GM12891 (cell line): ENCODE results near the gene RETN.
A peak's percentile ranks its signal among the peaks of the same experiment; 100 is the strongest.

Source experiments
- DNase-seq: peaks from one replicate; pipeline ENCODE4 v3.0.0; 2011; ENCODE audit warnings: low spot score; ENCODE audit not compliant: insufficient read length
- FAIRE-seq: peaks from 2 replicates; lab custom pipeline; 2011; peaks lifted over from hg19 to GRCh38; lab: Jason Lieb, UNC
- PAX5 ChIP-seq: IDR thresholded peaks from 2 replicates; pipeline ENCODE4 v1.6.1; 2011; ENCODE audit warnings: low read length, moderate library complexity, mild to moderate bottlenecking; ENCODE audit not compliant: insufficient read depth, severe bottlenecking
- POLR2A ChIP-seq: IDR thresholded peaks from 2 replicates; pipeline ENCODE4 v1.6.1; 2011; ENCODE audit warnings: low read depth, low read length, control low read depth
- POLR2AphosphoS5 ChIP-seq: IDR thresholded peaks from 2 replicates; pipeline ENCODE4 v1.6.1; 2011; ENCODE audit warnings: low read depth, low read length, control low read depth
- POU2F2 ChIP-seq: IDR thresholded peaks from 2 replicates; pipeline ENCODE4 v1.6.1; 2011; ENCODE audit warnings: low read depth, mild to moderate bottlenecking, control low read depth, low read length, moderate library complexity
- SPI1 ChIP-seq: IDR thresholded peaks from 2 replicates; pipeline ENCODE4 v1.6.1; 2011; ENCODE audit warnings: low read depth, low read length, control low read depth
- TAF1 ChIP-seq: IDR thresholded peaks from 2 replicates; pipeline ENCODE4 v1.6.1; 2011; ENCODE audit warnings: low read depth, low read length, control low read depth

RETN gene

DNA sequence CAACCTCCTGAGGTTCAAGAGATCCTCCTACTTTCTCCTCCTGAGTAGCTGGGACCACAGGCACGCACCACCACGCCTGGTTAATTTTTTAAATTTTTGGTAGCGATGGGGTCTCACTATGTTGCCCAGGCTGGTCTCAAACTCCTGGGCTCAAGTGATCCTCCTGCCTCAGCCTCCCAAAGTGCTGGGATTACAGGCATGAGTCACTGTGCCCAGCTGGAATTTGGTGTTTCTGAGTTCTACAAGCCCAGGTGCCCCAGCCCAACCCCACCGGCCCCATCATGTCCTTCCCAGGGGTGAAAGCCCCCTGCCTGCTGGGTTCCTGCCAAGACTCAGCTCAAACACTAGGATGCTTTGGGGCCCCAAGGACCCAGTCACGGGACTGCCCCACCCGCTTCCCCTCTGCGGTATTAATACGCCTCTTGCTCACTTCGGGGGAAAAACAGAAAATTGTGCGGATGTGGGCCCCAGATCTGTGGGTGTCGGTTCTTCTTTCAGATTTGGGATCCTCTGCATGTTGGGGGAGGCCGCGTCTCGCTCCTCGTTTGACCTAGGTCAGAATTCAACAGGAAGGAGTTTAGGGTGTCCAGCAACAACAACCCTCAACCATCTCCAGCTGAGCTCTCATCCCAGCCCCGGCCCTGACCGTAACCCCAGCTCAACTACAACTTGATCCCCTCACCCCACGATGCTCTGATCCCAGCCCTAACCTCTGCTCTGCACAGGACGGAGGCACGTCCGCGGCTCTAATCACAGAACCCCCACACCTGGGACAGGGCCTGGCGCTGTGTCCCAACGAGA lies 36.7 kb downstream of the RETN start:
- peak; percentile 57 for DNase-seq
- peak; percentile 97 for FAIRE-seq
- TF ChIP-seq PAX5 (peak; percentile 60), POLR2AphosphoS5 (peak; percentile 52; the same call in 1 of the 2 replicates), POU2F2 (peak; percentile 86), TAF1 (peak; percentile 25; the same call in 1 of the 2 replicates), POLR2A (no peak), SPI1 (peak; percentile 90)

- TF ChIP-seq POU2F2 (no peak), SPI1 (no peak), PAX5 (no peak), TAF1 (no peak), POLR2A (no peak), POLR2AphosphoS5 (no peak)
- DNase-seq (no peak), FAIRE-seq (no peak)
These were observed 37.5 kb downstream of the RETN start for GRCh38 chr19:7706188-7706954.

- no peak for DNase-seq
- no peak for FAIRE-seq
- TF ChIP-seq POLR2A: no peak
- no peak for TF ChIP-seq PAX5
- no peak for TF ChIP-seq POU2F2
- no peak for TF ChIP-seq SPI1
- no peak for TF ChIP-seq POLR2AphosphoS5
- TF ChIP-seq TAF1: no peak
These were observed 38.2 kb downstream of the RETN start for GRCh38 chr19:7706955-7707456.

GRCh38 chr19:7709932-7710460 lies 41.1 kb downstream of the RETN start:
- FAIRE-seq: no peak

DNA sequence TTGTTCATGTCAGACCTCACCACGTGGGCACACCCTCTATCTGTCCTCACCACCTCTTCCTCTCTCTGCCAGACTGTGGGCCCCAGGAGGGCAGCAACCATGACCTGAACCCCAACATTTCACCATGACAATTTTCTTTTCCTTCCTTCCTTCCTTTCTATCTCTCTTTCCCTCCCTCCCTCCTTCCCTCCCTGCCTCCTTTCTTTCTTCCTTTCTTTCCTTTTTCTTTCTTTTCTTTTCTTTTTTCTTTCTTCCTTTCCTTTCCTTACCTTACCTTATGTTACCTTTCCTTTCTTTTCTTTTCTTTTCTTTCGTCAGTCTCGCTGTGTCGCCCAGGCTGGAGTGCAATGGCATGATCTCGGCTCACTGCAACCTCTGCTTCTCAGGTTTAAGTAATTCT lies 41.8 kb downstream of the RETN start:
- DNase-seq: no peak
- peak; percentile 41 for FAIRE-seq
- TF ChIP-seq POLR2AphosphoS5 (no peak), PAX5 (no peak), SPI1 (no peak), POU2F2 (no peak), POLR2A (no peak), TAF1 (no peak)

More at GRCh38 chr19:7709932-7710460, 41.1 kb downstream of the RETN start:
- no peak for DNase-seq
- no peak for TF ChIP-seq POLR2AphosphoS5
- TF ChIP-seq POLR2A: no peak
- no peak for TF ChIP-seq TAF1
- TF ChIP-seq PAX5: no peak
- no peak for TF ChIP-seq POU2F2
- TF ChIP-seq SPI1: no peak

DNA sequence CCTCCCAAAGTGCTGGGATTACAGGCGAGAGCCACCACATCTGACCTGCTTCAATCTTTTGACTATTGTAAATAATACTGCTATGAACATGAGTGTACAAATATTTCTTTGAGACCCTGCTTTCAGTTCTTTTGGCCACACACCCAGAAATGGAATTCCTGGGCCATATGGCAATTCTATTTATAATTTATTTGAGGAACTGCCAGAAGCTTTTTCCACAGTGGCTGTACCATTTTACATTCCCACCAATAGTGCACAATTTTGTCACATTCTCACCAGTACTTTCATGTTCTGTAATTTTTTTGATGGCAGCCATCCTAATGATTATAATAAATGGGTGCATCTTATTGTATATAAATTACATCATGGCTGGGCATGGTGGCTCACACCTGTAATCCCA lies 46.8 kb downstream of the RETN start:
- DNase-seq (no peak), FAIRE-seq (no peak)
- no peak for TF ChIP-seq PAX5
- TF ChIP-seq SPI1: no peak
- TF ChIP-seq TAF1: no peak
- no peak for TF ChIP-seq POLR2A
- no peak for TF ChIP-seq POU2F2
- TF ChIP-seq POLR2AphosphoS5: no peak

- DNase-seq (no peak), FAIRE-seq (no peak)
- TF ChIP-seq POU2F2 (no peak), PAX5 (no peak), TAF1 (no peak), POLR2AphosphoS5 (no peak), SPI1 (no peak), POLR2A (no peak)
These were observed 47.9 kb downstream of the RETN start for GRCh38 chr19:7716762-7717161.

DNA sequence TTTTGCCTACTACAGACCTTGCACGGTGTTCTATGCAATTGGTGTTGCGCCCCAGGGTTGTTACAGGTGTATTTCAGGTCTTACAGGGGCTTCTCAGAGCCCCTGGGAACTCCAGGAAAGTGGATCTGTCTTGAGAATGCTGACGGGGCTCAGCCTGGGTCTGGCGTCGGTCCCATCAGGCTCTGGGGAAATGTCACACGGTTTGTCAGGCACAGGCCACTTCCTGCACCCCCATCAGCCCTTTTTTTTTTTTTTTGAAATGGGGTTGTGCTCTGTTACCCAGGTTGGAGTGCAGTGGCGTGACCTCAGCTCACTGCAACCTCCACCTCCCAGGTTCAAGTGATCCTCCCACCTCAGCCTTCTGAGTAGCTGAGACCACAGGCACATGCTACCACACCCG lies 49.8 kb downstream of the RETN start:
- DNase-seq: no peak
- TF ChIP-seq POLR2AphosphoS5 (no peak), POLR2A (no peak), POU2F2 (no peak), TAF1 (no peak), SPI1 (no peak), PAX5 (no peak)
- no peak for FAIRE-seq
